Stimulated activated CD8-positive, alpha-beta memory T cell treated with anti-CD3 and anti-CD28 coated beads, Interleukin-7, amount 100 ng/mL, for 48 hours (primary cell): Measurements from ENCODE around the gene GLS.
"Not testable (repeated sequence)": the region's sequence is repeated elsewhere in the genome, so short reads cannot be mapped to it uniquely, and the experiment has no call there.

Experiments
- DNase-seq, 2 donors: peaks; one replicate each; pipeline ENCODE4 v3.0.0-alpha.2; 2020; ENCODE audit warnings: low read depth in 1 of 2; ENCODE audit errors: extremely low read depth in 1 of 2

GLS gene

GRCh38 chr2:190929919-190930318, 49.3 kb downstream of the GLS start:
- no peak for DNase-seq

DNA sequence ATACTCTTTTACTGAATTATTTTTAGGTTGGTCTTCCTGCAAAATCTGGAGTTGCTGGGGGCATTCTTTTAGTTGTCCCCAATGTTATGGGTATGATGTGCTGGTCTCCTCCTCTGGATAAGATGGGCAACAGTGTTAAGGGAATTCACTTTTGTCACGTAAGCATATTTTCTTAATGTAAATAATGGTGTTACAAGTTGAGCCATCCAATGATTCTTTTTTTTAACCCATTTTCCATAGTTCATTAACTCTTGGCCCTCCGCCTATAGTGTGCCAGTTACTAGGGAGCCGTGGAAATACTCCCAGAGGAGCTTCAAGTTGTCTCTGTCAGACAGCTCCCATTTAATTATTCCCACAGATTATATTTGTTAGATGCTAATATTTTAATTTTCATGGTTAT, 49.8 kb downstream of the GLS start:
- DNase-seq = no peak

- DNase-seq = no peak
Observed at GRCh38 chr2:190932514-190932913, 51.9 kb downstream of the GLS start.

- no peak for DNase-seq
Observed at GRCh38 chr2:190933361-190933760, 52.7 kb downstream of the GLS start.

DNA sequence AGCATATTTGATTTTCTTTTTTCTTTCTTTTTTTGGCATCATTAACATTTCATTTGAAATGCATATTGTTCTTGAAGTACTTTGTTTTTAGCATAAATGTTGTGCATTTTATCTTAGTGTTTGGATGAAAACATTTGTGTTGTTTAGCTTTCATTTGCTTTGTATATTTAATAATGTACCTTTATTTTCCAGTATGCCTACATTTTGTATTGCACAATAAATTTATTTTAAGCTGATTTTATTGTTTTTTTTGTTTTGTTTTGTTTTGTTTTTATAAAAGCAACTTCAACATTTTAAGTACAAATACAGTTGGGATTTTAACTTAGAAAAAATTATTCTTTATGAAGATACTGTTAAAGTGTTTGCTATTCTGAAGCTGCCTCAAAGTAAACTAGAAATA, 54.4 kb downstream of the GLS start:
- no peak for DNase-seq

DNA sequence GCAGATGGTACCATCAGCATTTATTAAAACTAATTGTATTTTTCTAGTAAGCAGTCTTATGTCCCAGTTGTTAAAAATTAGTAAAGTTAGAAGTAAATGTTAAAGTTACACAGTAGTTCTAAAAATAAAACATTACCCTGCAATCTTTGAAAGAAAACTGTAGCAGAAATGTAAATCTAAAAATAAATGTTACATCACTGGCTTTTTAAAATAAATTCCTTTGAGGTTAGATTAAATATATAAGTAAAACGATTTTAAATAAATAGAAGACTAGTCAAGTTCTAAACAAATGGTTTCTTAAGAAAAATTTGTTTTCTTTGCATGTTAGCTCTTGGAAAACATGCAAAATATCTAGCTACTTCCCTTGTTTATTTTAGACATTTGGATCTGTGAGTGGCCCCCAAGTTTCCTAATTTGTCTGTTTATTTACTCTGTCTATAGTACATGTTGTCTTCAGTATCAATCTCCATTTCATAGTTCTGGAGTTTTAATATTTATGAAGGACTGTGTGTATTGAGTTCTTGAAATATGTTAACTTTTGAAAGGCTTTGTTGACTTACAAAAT, 58.2 kb downstream of the GLS start:
- no peak for DNase-seq

- no peak for DNase-seq
Observed at GRCh38 chr2:190940454-190940853, 59.8 kb downstream of the GLS start.

DNA sequence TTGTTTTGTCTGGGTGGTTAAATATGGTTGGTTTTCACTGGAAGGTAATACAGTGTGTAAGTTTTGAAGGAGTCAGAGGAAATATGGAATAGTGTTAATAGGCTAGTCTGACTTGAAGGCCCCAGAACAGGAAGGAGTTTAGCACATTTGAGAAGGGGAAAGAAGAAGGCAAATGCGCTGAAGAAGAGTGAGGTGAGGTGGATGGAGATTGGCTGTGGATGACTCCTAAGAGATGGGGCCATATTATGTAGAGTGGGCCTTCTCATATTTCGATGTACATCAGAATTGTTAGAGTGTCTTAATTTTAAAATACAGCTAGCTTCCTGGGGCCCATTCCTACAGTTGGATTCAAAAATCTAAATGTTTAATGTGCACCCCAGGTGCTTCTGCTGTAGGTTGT, 61.0 kb downstream of the GLS start:
- no peak for DNase-seq

DNA sequence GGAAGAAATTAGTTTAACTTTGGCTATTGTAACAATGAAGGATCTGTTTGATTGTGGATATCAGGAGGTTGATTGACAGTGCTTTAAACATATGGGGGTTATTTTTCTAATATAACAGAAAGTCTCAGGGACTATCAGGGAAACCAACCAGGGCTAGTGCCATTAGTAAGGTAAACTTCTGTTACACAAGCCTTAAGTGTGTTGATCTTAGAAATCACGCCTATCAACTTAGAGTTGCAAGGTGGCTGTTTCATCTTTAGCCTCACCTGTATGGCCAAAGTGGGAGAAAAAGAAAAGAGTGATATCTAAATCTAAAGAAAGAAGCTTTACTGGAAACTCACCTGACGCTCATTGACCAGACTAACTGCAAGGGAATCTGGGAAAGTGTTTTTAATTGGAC, 62.1 kb downstream of the GLS start:
- no peak for DNase-seq

- DNase-seq = no peak
Observed at GRCh38 chr2:190943706-190944105, 63.1 kb downstream of the GLS start.

- DNase-seq = no peak
Observed at GRCh38 chr2:190947141-190947540, 66.5 kb downstream of the GLS start.

DNA sequence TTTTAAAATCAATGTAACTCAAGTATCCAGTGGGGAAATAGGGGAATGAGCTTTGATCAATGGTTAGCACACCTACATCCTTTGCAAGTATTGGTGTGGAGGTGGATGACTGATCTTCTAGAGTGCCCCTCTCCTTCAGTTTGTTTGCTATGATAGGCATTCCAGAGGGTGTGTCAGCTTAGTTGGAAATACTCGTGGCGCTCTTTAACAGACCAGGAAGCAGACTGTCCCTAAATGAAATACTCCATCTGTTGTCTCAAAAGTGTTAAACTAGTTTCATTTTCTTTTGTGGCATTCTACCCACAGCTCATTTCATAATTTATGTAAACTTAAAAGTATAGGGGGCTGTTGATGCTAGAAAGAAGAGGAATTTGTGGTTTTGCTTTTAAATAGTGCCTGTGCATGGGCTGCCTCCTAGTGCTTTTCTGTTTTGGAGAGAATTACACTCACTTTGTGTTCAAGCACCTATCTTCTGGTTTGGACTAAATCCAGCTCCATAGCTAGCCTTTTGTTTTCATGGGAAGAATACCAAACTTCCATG, 67.2 kb downstream of the GLS start:
- no peak for DNase-seq

DNA sequence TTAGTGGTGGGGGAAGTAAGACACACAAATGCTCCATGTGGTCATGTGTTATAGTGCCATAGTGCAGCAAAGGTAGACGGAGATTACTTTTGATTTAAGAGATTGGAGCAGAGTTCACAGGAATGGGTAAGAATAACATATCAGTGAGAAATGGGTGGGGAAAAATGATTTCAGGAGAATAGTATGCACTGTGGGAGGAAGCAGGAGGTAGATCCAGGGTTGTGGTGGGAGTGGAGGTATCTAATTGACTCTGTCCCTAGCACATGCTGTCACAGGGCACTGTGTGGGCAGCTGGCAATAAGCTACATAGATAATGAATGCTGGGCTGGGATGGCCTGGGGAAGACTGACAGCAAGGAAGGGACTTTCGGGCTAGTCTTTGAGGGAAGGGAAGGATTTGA, 68.0 kb downstream of the GLS start:
- DNase-seq = no peak

DNA sequence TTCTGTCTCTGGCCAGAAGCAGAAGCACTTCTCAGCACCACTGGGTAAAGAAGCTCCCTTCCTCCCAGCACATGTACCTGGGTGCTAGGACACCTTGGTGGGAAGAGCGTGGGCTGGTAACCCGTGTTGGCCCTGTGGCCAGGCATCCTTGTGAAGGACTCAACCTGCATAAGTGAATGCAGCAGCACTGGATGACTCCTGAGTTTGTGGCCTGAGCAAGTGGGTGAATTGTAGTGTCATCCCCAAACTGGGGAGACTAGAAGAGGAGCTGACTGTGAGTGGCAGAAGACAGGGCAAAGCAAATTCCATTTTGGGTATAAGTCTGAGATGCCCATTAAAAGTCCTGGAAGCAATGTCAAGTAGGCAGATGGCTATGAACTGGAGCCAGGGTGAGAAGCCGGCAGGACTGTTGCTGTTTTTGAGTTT, 70.0 kb downstream of the GLS start:
- DNase-seq = no peak

GRCh38 chr2:190953257-190953656, 72.6 kb downstream of the GLS start:
- no peak for DNase-seq

DNA sequence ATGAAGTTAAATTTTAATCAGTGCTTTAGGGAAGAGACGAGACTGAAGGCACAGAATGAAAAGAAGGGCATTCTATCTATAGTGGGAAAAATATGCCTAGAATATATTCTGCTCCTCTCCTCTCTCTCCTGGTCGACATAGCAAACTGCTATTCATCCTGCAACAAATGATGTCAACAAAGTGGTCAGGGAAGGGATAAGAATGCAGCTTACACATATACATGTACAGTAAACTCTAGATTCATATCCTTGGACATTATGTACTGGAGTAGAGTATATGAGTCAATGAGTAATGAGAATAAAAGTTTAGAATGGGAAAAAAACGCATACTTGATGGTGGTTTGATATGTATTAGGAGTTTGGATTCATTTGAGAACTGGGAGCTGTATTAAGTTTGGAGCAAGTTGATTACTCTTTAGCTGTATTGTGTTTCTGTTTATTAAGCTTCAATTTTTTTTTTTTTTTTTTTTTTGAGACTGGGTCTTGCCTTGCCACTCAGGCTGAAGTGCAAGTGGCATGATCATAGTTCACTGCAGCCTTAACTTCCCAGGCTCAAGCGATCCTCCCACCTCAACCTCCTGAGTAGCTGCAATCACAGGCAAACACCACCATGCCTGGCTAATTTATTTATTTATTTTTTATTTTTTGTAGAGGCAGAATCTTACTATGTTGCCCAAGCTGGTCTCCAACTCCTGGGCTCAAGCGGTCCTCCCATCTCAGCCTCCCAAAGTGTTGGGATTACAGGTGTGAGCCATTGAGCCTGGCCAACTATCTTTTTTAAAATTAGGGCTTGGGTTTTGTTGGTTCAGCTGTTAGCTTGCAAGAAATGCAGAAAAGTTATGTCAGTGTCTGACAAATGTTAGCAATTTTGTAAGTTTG, 79.5 kb downstream of the GLS start:
- no peak for DNase-seq

DNA sequence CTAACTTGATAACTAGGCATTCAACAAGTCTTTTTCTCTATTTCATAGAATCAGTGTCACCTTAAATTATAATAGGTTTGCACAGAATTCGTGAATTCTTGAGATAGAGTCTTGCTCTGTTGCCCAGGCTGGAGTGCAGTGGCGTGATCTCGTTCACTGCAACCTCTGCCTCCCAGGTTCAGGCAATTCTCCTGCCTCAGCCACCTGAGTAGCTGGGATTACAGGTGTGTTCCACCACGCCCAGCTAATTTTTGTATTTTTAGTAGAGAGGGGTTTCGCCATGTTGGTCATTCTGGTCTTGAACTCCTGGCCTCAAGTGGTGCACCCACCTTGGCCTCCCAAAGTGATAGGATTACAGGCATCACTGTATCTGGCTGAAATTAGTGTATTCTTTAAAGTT, 80.5 kb downstream of the GLS start:
- not testable (repeated sequence) for DNase-seq

- DNase-seq = no peak
Observed at GRCh38 chr2:190961918-190962487, 81.4 kb downstream of the GLS start.

- DNase-seq = no peak
Observed at GRCh38 chr2:190963088-190963487, 82.5 kb downstream of the GLS start.

DNA sequence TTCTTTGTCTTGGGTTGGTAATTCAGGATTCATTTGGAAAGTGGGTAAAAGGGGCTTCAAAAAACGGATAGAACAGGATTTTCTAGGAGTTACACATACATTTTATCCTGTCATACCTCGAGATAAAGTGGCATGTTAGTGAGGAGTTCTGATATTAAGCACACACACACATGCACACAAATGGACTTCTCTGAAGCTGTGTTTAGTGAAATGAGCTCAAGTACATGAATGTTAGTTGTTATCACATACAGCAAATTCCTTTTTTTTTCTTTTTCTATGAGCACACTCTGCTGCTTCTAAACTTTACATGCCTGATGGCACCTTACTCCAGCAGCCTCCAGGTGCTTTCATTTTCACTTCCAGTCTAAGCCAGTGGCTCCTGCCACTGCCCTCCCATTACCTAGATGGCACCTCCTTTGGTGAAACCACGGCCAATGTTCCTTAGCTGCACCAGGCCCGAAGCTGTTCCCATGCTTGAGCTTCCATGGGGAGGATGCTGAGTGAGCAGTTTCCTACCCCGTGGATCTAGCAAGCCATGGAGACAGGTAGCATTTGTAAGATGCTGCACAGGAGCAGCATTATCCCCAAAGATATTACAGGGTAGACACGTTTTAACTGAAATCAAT, 83.7 kb downstream of the GLS start:
- DNase-seq = no peak

- DNase-seq = no peak
Observed at GRCh38 chr2:190965580-190966222, 85.1 kb downstream of the GLS start.
